Esophagus muscularis mucosa (tissue), 4 donors: ENCODE results near the gene TSPAN31. TPM values are rescaled to one million over a fixed set of nuclear protein-coding genes. Genes with fewer than 3 reads are reported as not detected.
"Not testable (repeated sequence)": the region's sequence is repeated elsewhere in the genome, so short reads cannot be mapped to it uniquely, and the experiment has no call there.

Source experiments
- DNase-seq: peaks from one replicate; pipeline ENCODE4 v3.0.0-alpha.2; 2017; ENCODE audit errors: extremely low spot score
- H3K27ac ChIP-seq, 4 donors: fragments of 200-600 bp; sonication (generic); replicated peaks in 1 of 4; 1 replicate in 3 of 4; 2 replicates in 1 of 4; pipeline ENCODE4 v1.5.1; 2016 to 2019; ENCODE audit warnings: mild to moderate bottlenecking in 1 of 4
- H3K27me3 ChIP-seq, 4 donors: fragments of 200-600 bp; sonication (generic); one replicate each; pipeline versions ENCODE4 v1.5.1 to v1.6.0; 2016 to 2019
- H3K36me3 ChIP-seq, 4 donors: fragments of 200-600 bp; sonication (generic); one replicate each; pipeline ENCODE4 v1.5.1; 2016 to 2019
- H3K4me1 ChIP-seq, 4 donors: fragments of 200-600 bp; sonication (generic); one replicate each; pipeline ENCODE4 v1.5.1; 2016 to 2019
- H3K4me3 ChIP-seq, 4 donors: fragments of 200-600 bp; sonication (generic); 1 replicate in 2 of 4; 2 replicates in 2 of 4; pipeline ENCODE4 v1.5.1; 2016 to 2019; ENCODE audit warnings: mild to moderate bottlenecking in 4 of 4, moderate library complexity in 1 of 4
- H3K9me3 ChIP-seq, 4 donors: fragments of 200-600 bp; sonication (generic); 1 replicate in 3 of 4; 2 replicates in 1 of 4; pipeline ENCODE4 v1.5.1; 2016 to 2019
- EP300 ChIP-seq: sonication (generic); formaldehyde crosslinking; IDR thresholded peaks from one replicate; pipeline ENCODE4 v1.6.1; 2017; ENCODE audit warnings: antibody characterized with exemption
- POLR2A ChIP-seq: fragments of 450-650 bp; IDR thresholded peaks from one replicate; pipeline ENCODE4 v1.6.1; 2017; ENCODE audit warnings: antibody characterized with exemption, moderate library complexity, mild to moderate bottlenecking, low read depth
- POLR2AphosphoS5 ChIP-seq, 2 donors: sonication (generic); formaldehyde crosslinking; IDR thresholded peaks; one replicate each; pipeline ENCODE4 v1.6.1; 2017; ENCODE audit warnings: antibody characterized with exemption in 2 of 2
- WGBS: methylation state at CpG from one replicate; pipeline ENCODE4 v1.1.5; 2018; 5-methylcytosine and 5-hydroxymethylcytosine counted together
- intact Hi-C: fragments of 100-400 bp; cut with DNase I; formaldehyde crosslinking; loops from one replicate; pipeline ENCODE4 v1.15.1; 2023
- total RNA-seq, 4 donors: library from RNA; depleted of rRNA; stranded (reverse); fragments of >200 nt; gene quantifications; one replicate each; pipeline versions ENCODE4 v1.1.0 to v1.2.1, GENCODE V29; 2016
- TF ChIP-seq, protein P1 (sequence below), 3 experiments: fragments of 200-600 bp in 2 of 3; fragments of 450-650 bp in 1 of 3; sonication (generic) in 2 of 3; IDR thresholded peaks; one replicate each; pipeline ENCODE4 v1.5.1; 2017 to 2019; ENCODE audit warnings: antibody characterized with exemption in 3 of 3, mild to moderate bottlenecking in 2 of 3, moderate library complexity in 1 of 3

Gene TSPAN31
- total RNA-seq, 4 donors from 2014 or later: 34.3 to 45.1 (median 42.1) TPM

DNA sequence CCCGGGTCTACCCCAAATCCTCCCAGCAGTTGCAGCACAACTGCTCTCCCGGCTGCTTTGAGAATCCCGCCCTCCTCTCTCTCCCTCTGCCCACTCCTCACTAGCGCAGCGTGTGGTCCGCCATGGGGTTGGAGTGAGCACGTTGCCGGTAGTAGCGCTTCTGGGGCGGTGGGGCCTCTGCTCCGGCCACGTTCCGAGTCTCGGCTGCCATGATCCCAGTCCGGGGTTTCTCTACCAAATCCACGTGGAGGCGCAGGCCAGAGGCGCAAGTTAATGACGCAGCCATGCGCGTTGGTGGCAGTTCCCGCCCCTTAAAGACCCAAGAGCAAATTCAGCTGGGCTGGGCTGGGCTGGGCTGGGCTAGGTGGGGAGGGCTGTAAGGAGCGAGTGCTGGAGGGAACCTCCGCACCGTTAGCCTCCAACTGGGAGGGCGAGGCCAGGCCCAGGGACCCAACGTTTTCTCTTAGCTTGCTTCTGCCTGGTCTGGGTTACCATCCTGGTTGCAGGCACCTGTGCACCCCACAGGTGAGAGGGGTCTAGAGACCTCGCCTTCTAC, 27.1 kb downstream of the TSPAN31 start, which contains the start of gene METTL1:
Gene METTL1, minus strand, starts transcription at position 233 of the 556 bp plus-strand sequence. Its CDS starts 22 bp downstream, at position 211.
- DNase-seq: peak; percentile 98
- H3K4me3 ChIP-seq: peak within 1 kb of the TSS; percentile 70 to 82 (median 76)
- H3K27ac ChIP-seq: peak within 1 kb of the TSS; percentile 90 to 95 (median 94)
- H3K4me1 ChIP-seq: peaks cover 14 to 32% (median 23%) of the 10 kb centered on the region in 4 donors
- TF ChIP-seq POLR2AphosphoS5 (IDR thresholded peaks at IDR 0.05): peak; percentile 80 to 86
- TF ChIP-seq POLR2A: no peak
- TF ChIP-seq, protein P1, sequence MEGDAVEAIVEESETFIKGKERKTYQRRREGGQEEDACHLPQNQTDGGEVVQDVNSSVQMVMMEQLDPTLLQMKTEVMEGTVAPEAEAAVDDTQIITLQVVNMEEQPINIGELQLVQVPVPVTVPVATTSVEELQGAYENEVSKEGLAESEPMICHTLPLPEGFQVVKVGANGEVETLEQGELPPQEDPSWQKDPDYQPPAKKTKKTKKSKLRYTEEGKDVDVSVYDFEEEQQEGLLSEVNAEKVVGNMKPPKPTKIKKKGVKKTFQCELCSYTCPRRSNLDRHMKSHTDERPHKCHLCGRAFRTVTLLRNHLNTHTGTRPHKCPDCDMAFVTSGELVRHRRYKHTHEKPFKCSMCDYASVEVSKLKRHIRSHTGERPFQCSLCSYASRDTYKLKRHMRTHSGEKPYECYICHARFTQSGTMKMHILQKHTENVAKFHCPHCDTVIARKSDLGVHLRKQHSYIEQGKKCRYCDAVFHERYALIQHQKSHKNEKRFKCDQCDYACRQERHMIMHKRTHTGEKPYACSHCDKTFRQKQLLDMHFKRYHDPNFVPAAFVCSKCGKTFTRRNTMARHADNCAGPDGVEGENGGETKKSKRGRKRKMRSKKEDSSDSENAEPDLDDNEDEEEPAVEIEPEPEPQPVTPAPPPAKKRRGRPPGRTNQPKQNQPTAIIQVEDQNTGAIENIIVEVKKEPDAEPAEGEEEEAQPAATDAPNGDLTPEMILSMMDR (IDR thresholded peaks at IDR 0.05): peak in 1 of 3 experiments; percentile 42
- no peaks in the 10 kb centered on the region for H3K9me3 ChIP-seq
- WGBS: 0% methylated on average over 17 of the region's 28 CpGs
- H3K36me3 ChIP-seq: peaks cover 0 to 43% (median 23%) of the 10 kb centered on the region in 4 donors
- H3K27me3 ChIP-seq: peaks cover 0 to under 1% (median 0%) of the 10 kb centered on the region in 4 donors
- intact Hi-C loops: no loop called here

DNA sequence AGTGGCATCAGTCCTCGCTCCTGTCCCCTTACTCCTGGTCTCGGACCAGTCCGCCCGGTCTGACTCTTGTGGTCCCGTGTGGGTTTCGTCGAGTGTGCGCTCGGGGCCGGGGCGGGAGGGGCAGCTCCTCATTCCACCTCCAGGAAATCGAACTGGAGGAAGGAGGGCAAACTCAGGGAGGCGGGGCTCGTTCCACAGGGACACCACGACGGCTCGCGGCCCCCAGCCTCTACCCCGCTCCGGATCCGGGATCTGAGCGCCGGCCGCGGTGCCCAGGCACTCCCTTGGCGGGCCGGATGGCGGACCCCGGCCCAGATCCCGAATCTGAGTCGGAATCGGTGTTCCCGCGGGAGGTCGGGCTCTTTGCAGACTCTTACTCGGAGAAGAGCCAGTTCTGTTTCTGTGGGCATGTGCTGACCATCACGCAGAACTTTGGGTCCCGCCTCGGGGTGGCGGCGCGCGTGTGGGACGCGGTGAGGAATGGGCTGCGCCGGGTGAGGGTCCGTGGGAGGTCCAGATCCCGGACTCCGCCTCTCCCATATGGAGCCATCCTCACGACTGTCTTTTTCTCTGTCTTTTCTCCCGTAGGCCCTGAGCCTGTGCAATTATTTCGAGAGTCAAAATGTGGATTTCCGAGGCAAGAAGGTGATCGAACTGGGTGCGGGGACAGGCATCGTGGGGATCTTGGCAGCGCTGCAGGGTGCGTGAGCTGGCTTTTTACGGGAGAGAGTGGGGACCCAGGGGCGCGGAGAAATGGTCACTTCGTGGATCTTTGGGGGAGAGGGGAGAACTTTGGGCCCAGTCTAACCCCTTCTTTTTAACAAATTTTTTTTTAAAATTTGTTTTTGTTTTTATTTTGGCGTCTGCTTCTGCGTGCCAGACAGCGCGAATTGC, 27.8 kb downstream of the TSPAN31 start, which contains the start of gene EEF1AKMT3:
Gene EEF1AKMT3, plus strand, starts transcription at position 186 of the 894 bp plus-strand sequence. Its CDS starts 111 bp downstream, at position 297.
- H3K36me3 ChIP-seq: peaks cover 0 to 43% (median 23%) of the 10 kb centered on the region in 4 donors
- no peak for DNase-seq

DNA sequence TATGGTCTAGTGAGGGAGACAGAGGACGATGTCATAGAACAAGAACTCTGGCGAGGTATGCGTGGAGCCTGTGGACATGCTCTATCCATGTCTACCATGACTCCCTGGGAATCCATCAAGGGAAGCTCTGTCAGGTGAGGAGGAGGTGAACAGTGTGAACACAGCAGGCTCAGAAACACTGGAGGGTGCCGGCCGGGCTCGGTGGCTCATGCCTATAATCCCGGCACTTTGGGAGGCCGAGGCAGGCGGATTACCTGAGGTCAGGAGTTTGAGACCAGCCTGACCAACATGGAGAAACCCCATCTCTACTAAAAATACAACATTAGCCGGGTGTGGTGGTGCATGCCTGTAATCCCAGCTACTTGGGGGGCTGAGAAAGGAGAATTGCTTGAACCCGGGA, 29.8 kb downstream of the TSPAN31 start:
- intact Hi-C loops, H3K9me3 ChIP-seq, DNase-seq, H3K27ac ChIP-seq, H3K27me3 ChIP-seq, H3K4me3 ChIP-seq: not testable (repeated sequence)
- Histone ChIP-seq H3K4me1 (peaks cover 13 to 29% (median 22%) of the 10 kb centered on the region in 4 donors), H3K36me3 (peaks cover 0 to 34% (median 8%) of the 10 kb centered on the region in 4 donors)
- 92% methylated on average over 8 of the region's 11 CpGs for whole genome bisulfite sequencing

More for the DNA sequence above, 27.8 kb downstream of the TSPAN31 start, which contains the start of gene EEF1AKMT3:
- Histone ChIP-seq H3K4me1 (peaks cover 13 to 29% (median 22%) of the 10 kb centered on the region in 4 donors), H3K27ac (peak within 1 kb of the TSS; percentile 90 to 95 (median 94)), H3K27me3 (no peaks in the 10 kb centered on the region), H3K4me3 (peak within 1 kb of the TSS; percentile 70 to 82 (median 76)), H3K9me3 (no peaks in the 10 kb centered on the region)
- 6% methylated on average over 36 of the region's 67 CpGs for WGBS
- intact Hi-C loops: no loop called here
- TF ChIP-seq EP300 (no peak), POLR2A (no peak), POLR2AphosphoS5 (IDR thresholded peaks at IDR 0.05) (no peak)
- TF ChIP-seq, protein P1 (IDR thresholded peaks at IDR 0.05): no peak

DNA sequence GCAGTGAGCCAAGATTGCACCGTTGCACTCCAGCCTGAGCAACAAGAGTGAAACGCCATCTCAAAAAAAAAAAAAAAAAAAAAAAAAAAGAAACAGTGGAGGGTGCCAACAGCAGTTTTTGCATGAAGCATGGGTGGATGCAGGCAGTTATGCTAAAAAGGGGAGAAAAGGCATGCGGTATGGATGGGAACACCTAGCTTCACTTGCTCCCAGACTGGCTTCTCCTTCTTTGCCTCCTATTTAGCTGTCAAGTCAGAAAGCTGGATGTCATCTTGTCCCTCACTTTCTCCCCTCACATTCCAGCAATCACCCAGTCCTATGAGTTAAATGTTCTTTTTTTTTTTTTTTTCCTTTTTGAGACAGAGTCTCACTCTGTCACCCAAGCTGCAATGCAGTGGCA, 30.2 kb downstream of the TSPAN31 start:
- Histone ChIP-seq H3K4me1 (peaks cover 13 to 29% (median 22%) of the 10 kb centered on the region in 4 donors), H3K4me3 (no peak overlapping the region), H3K27me3 (no peaks in the 10 kb centered on the region), H3K36me3 (peaks cover 0 to 32% (median 5%) of the 10 kb centered on the region in 4 donors), H3K9me3 (no peaks in the 10 kb centered on the region), H3K27ac (no peak overlapping the region)
- TF ChIP-seq POLR2A (no peak), POLR2AphosphoS5 (IDR thresholded peaks at IDR 0.05) (no peak), EP300 (no peak)
- TF ChIP-seq, protein P1 (IDR thresholded peaks at IDR 0.05): no peak
- intact Hi-C loops: no loop called here
- WGBS: 87% methylated on average over 3 of the region's 3 CpGs
- no peak for DNase-seq
